Fibroblast of lung (primary cell): ENCODE results near the gene IGFBP5. TPM values are rescaled to one million over a fixed set of nuclear protein-coding genes. Genes with fewer than 3 reads are reported as not detected.

ENCODE experiments used
- DNase-seq, 2 donors: peaks; one replicate each; pipeline versions ENCODE4 v3.0.0 to v3.0.0-alpha.2; 2010; ENCODE audit warnings: low read depth in 2 of 2
- H2AFZ ChIP-seq: 2 replicates; pipeline ENCODE4 v1.5.1; 2012; ENCODE audit warnings: low read length, control low read depth, inconsistent platforms
- H3K27ac ChIP-seq: 2 replicates; pipeline ENCODE4 v1.5.1; 2011; ENCODE audit warnings: low read length, control low read depth; ENCODE audit not compliant: insufficient read depth
- H3K27me3 ChIP-seq: 2 replicates; pipeline ENCODE4 v1.5.1; 2011; ENCODE audit warnings: mild to moderate bottlenecking, low read length; ENCODE audit not compliant: control insufficient read depth, insufficient read depth
- H3K36me3 ChIP-seq: 2 replicates; pipeline ENCODE4 v1.5.1; 2011; ENCODE audit warnings: low read length; ENCODE audit not compliant: control insufficient read depth, insufficient read depth
- H3K4me1 ChIP-seq: 2 replicates; pipeline ENCODE4 v1.5.1; 2011; ENCODE audit warnings: low read length; ENCODE audit not compliant: control insufficient read depth, insufficient read depth; ENCODE audit errors: extremely low read depth
- H3K4me2 ChIP-seq: 2 replicates; pipeline ENCODE4 v1.5.1; 2011; ENCODE audit warnings: low read length, control low read depth; ENCODE audit not compliant: insufficient read depth; ENCODE audit errors: extremely low read depth
- H3K4me3 ChIP-seq, 4 experiments: fragments of 200-600 bp in 1 of 4; sonication (generic) in 1 of 4; replicated peaks in 1 of 4; 2 replicates each; pipeline ENCODE4 v1.5.1; 2011 to 2016; ENCODE audit warnings: low read length in 4 of 4, low read depth in 3 of 4, mild to moderate bottlenecking in 3 of 4, control low read depth in 2 of 4, inconsistent platforms in 1 of 4, mixed read lengths in 1 of 4; ENCODE audit not compliant: insufficient read depth in 1 of 4; ENCODE audit errors: control extremely low read depth in 1 of 4
- H3K79me2 ChIP-seq: 2 replicates; pipeline ENCODE4 v1.5.1; 2012; ENCODE audit warnings: mild to moderate bottlenecking, low read length, inconsistent platforms; ENCODE audit not compliant: control insufficient read depth, insufficient read depth
- H3K9ac ChIP-seq: 2 replicates; pipeline ENCODE4 v1.5.1; 2011; ENCODE audit warnings: mild to moderate bottlenecking, low read length, control low read depth; ENCODE audit not compliant: insufficient read depth
- H3K9me3 ChIP-seq: 2 replicates; pipeline ENCODE4 v1.5.1; 2012; ENCODE audit warnings: low read depth, low read length; ENCODE audit not compliant: control insufficient read depth, insufficient read depth
- H4K20me1 ChIP-seq: 2 replicates; pipeline ENCODE4 v1.5.1; 2011; ENCODE audit warnings: low read length; ENCODE audit not compliant: control insufficient read depth, insufficient read depth; ENCODE audit errors: extremely low read depth
- CTCF ChIP-seq, 2 donors: IDR thresholded peaks in 1 of 2; conservative IDR thresholded peaks in 1 of 2; 1 replicate in 1 of 2; 2 replicates in 1 of 2; pipeline ENCODE4 v1.5.1; 2011 to 2012; ENCODE audit warnings: low read length in 2 of 2, control low read depth in 1 of 2, inconsistent platforms in 1 of 2, low read depth in 1 of 2, mild to moderate bottlenecking in 1 of 2
- EZH2 ChIP-seq: IDR thresholded peaks from 2 replicates; pipeline ENCODE4 v1.5.1; 2012; ENCODE audit warnings: low read length, control low read depth, mild to moderate bottlenecking; ENCODE audit errors: missing control alignments
- polyA plus RNA-seq, 2 donors: library from polyadenylated mRNA; depleted of rRNA in 1 of 2; stranded (reverse) in 1 of 2; unstranded in 1 of 2; fragments of >200 nt; gene quantifications; 2 replicates each; pipeline ENCODE4 v1.2.1, GENCODE V29; 2011 to 2012; ENCODE audit warnings: missing spikeins in 1 of 2
- total RNA-seq: library from RNA; depleted of rRNA; stranded (reverse); fragments of >200 nt; gene quantifications from 2 replicates; pipeline ENCODE4 v1.2.1, GENCODE V29; 2014

Gene IGFBP5
- total and polyA plus RNA-seq, 2 donors (not counting 1 experiment from before 2014, with no cell fraction given): 1,100 to 2,607 TPM

- Histone ChIP-seq H3K27ac (no peak overlapping the region), H4K20me1 (no peaks in the 10 kb centered on the region), H3K27me3 (no peaks in the 10 kb centered on the region), H2AFZ (no peak overlapping the region), H3K9ac (no peak overlapping the region), H3K9me3 (no peaks in the 10 kb centered on the region), H3K4me2 (no peak overlapping the region), H3K36me3 (no peaks in the 10 kb centered on the region), H3K79me2 (no peaks in the 10 kb centered on the region), H3K4me1 (no peaks in the 10 kb centered on the region), H3K4me3 (no peak overlapping the region)
- TF ChIP-seq CTCF (conservative IDR thresholded peaks at IDR 0.05 in 1 of 2, IDR thresholded peaks at IDR 0.05 in 1 of 2; ENCODE audit: low read depth in 1 of 2, low read length in 2 of 2) (no peak), EZH2 (no peak)
- peak in 1 of 2 donors; percentile 85 for DNase-seq
Measured at GRCh38 chr2:216665242-216665641, 30.1 kb downstream of the IGFBP5 start.

- H3K4me3 ChIP-seq: no peak overlapping the region
- no peak overlapping the region for H3K4me2 ChIP-seq
- peak in 1 of 2 donors; percentile 73 for DNase-seq
- TF ChIP-seq EZH2 (no peak), CTCF (conservative IDR thresholded peaks at IDR 0.05 in 1 of 2, IDR thresholded peaks at IDR 0.05 in 1 of 2; ENCODE audit: low read depth in 1 of 2, low read length in 2 of 2) (peak in 1 of 2 donors; percentile 12)
- H3K27me3 ChIP-seq: no peaks in the 10 kb centered on the region
- no peaks in the 10 kb centered on the region for H3K36me3 ChIP-seq
- no peak overlapping the region for H3K9ac ChIP-seq
- no peak overlapping the region for H2AFZ ChIP-seq
- H4K20me1 ChIP-seq: no peaks in the 10 kb centered on the region
- H3K9me3 ChIP-seq: no peaks in the 10 kb centered on the region
- no peaks in the 10 kb centered on the region for H3K79me2 ChIP-seq
- no peaks in the 10 kb centered on the region for H3K4me1 ChIP-seq
- H3K27ac ChIP-seq: no peak overlapping the region
Measured at GRCh38 chr2:216664593-216665034, 30.7 kb downstream of the IGFBP5 start.

DNA sequence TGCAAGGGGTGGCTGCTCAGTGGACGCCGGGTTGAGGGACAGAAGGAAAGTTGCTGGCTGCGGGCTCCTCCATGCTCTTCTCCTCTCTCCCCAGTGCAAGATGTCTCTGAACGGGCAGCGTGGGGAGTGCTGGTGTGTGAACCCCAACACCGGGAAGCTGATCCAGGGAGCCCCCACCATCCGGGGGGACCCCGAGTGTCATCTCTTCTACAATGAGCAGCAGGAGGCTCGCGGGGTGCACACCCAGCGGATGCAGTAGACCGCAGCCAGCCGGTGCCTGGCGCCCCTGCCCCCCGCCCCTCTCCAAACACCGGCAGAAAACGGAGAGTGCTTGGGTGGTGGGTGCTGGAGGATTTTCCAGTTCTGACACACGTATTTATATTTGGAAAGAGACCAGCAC lies 31.5 kb downstream of the IGFBP5 start:
- H3K79me2 ChIP-seq: no peaks in the 10 kb centered on the region
- no peak overlapping the region for H3K4me2 ChIP-seq
- H3K27me3 ChIP-seq: no peaks in the 10 kb centered on the region
- DNase-seq: no peak
- no peak overlapping the region for H2AFZ ChIP-seq
- no peaks in the 10 kb centered on the region for H3K4me1 ChIP-seq
- H3K9ac ChIP-seq: no peak overlapping the region
- H3K27ac ChIP-seq: no peak overlapping the region
- no peaks in the 10 kb centered on the region for H3K9me3 ChIP-seq
- H4K20me1 ChIP-seq: no peaks in the 10 kb centered on the region
- no peaks in the 10 kb centered on the region for H3K36me3 ChIP-seq
- TF ChIP-seq CTCF (conservative IDR thresholded peaks at IDR 0.05 in 1 of 2, IDR thresholded peaks at IDR 0.05 in 1 of 2; ENCODE audit: low read depth in 1 of 2, low read length in 2 of 2) (no peak), EZH2 (no peak)
- H3K4me3 ChIP-seq: no peak overlapping the region
